Tibial nerve (tissue), 4 donors: Measurements from ENCODE around the gene LRRC73. TPM values are rescaled to one million over a fixed set of nuclear protein-coding genes. Genes with fewer than 3 reads are reported as not detected.
A peak's percentile ranks its signal among the peaks of the same experiment; 100 is the strongest.

Experiments used
- DNase-seq, 2 donors: peaks; one replicate each; pipeline ENCODE4 v3.0.0-alpha.2; 2019; ENCODE audit warnings: low spot score in 2 of 2
- H3K27ac ChIP-seq, 4 donors: fragments of 200-600 bp; sonication (generic) in 3 of 4; one replicate each; pipeline ENCODE4 v1.5.1; 2017 to 2019; ENCODE audit warnings: mild to moderate bottlenecking in 1 of 4
- H3K27me3 ChIP-seq, 2 donors: fragments of 200-600 bp; sonication (generic) in 1 of 2; one replicate each; pipeline versions ENCODE4 v1.5.1 to v1.6.0; 2017 to 2019
- H3K36me3 ChIP-seq, 3 donors: fragments of 200-600 bp; sonication (generic); one replicate each; pipeline ENCODE4 v1.5.1; 2018 to 2019
- H3K4me1 ChIP-seq, 4 donors: fragments of 200-600 bp; sonication (generic) in 3 of 4; one replicate each; pipeline ENCODE4 v1.5.1; 2017 to 2019
- H3K4me3 ChIP-seq, 4 donors: fragments of 200-600 bp; sonication (generic) in 3 of 4; one replicate each; pipeline ENCODE4 v1.5.1; 2017 to 2019; ENCODE audit warnings: mild to moderate bottlenecking in 1 of 4, moderate library complexity in 1 of 4
- H3K9me3 ChIP-seq, 4 donors: fragments of 200-600 bp; sonication (generic) in 3 of 4; one replicate each; pipeline ENCODE4 v1.5.1; 2017 to 2019
- CTCF ChIP-seq, 5 experiments: fragments of 200-600 bp in 3 of 5; fragments of 450-650 bp in 2 of 5; sonication (generic) in 3 of 5; IDR thresholded peaks; one replicate each; pipeline ENCODE4 v1.5.1; 2016 to 2019; ENCODE audit warnings: antibody characterized with exemption in 5 of 5, mild to moderate bottlenecking in 3 of 5, moderate library complexity in 2 of 5
- EP300 ChIP-seq, 2 donors: sonication (generic); formaldehyde crosslinking; IDR thresholded peaks; one replicate each; pipeline ENCODE4 v1.6.1; 2017; ENCODE audit warnings: antibody characterized with exemption in 2 of 2, mild to moderate bottlenecking in 1 of 2
- POLR2A ChIP-seq, 2 donors: fragments of 450-650 bp; IDR thresholded peaks; one replicate each; pipeline ENCODE4 v1.6.1; 2017; ENCODE audit warnings: antibody characterized with exemption in 2 of 2, mild to moderate bottlenecking in 2 of 2, moderate library complexity in 2 of 2
- WGBS, 2 donors: methylation state at CpG; one replicate each; pipeline ENCODE4 v1.1.5; 2018; 5-methylcytosine and 5-hydroxymethylcytosine counted together
- total RNA-seq, 4 donors: library from RNA; depleted of rRNA; stranded (reverse); fragments of >200 nt; gene quantifications; one replicate each; pipeline ENCODE4 v1.1.0, GENCODE V29; 2016

The LRRC73 gene
- total RNA-seq, 4 donors from 2014 or later = 0.59 to 2.4 (median 1.3) TPM

- Histone ChIP-seq H3K4me1 (peaks cover 0 to 40% (median 13%) of the 10 kb centered on the region in 4 donors), H3K27me3 (no peaks in the 10 kb centered on the region), H3K36me3 (peaks cover 0 to 8% (median 0%) of the 10 kb centered on the region in 3 donors), H3K9me3 (no peaks in the 10 kb centered on the region), H3K4me3 (peak overlapping the region; percentile 62 to 75 (median 68)), H3K27ac (peak overlapping the region; percentile 71 to 89 (median 88))
- TF ChIP-seq POLR2A (IDR thresholded peaks at IDR 0.05) (no peak), EP300 (IDR thresholded peaks at IDR 0.05) (no peak), CTCF (IDR thresholded peaks at IDR 0.05) (no peak)
- WGBS, 2 donors = 16 to 26% methylated on average over 3 of the region's 3 CpGs
- no peak for DNase-seq
Observed at GRCh38 chr6:43478008-43478372, 32.2 kb downstream of the LRRC73 start.

- peaks cover 0 to 2% (median 0%) of the 10 kb centered on the region in 3 donors for H3K36me3 ChIP-seq
- H3K4me3 ChIP-seq = peak within 1 kb of the TSS; percentile 62 to 75 (median 68)
- no peaks in the 10 kb centered on the region for H3K27me3 ChIP-seq
- 1 to 2% methylated on average over 34 of the region's 34 CpGs for WGBS, 2 donors
- TF ChIP-seq POLR2A (IDR thresholded peaks at IDR 0.05) (peak; percentile 20 to 73), EP300 (IDR thresholded peaks at IDR 0.05) (peak; percentile 31 to 93), CTCF (IDR thresholded peaks at IDR 0.05) (no peak)
- H3K9me3 ChIP-seq = no peaks in the 10 kb centered on the region
- DNase-seq = peak; percentile 87 to 92
- peaks cover 0 to 39% (median 13%) of the 10 kb centered on the region in 4 donors for H3K4me1 ChIP-seq
- H3K27ac ChIP-seq = peak within 1 kb of the TSS; percentile 71 to 89 (median 88)
Observed at GRCh38 chr6:43477235-43478007, 32.7 kb downstream of the LRRC73 start, which contains the start of gene TJAP1. Gene TJAP1 (plus strand): TSS chr6:43477570. CDS start chr6:43499002, 21,432 bp downstream.

GRCh38 chr6:43476746-43477145 lies 33.4 kb downstream of the LRRC73 start:
- 29 to 41% methylated on average over 2 of the region's 2 CpGs for WGBS, 2 donors
- H3K4me1 ChIP-seq = peaks cover 0 to 34% (median 13%) of the 10 kb centered on the region in 4 donors
- DNase-seq = no peak
- H3K27me3 ChIP-seq = no peaks in the 10 kb centered on the region
- TF ChIP-seq CTCF (IDR thresholded peaks at IDR 0.05) (no peak), POLR2A (IDR thresholded peaks at IDR 0.05) (no peak), EP300 (IDR thresholded peaks at IDR 0.05) (no peak)
- peak overlapping the region; percentile 71 to 89 (median 88) for H3K27ac ChIP-seq
- H3K36me3 ChIP-seq = no peaks in the 10 kb centered on the region
- H3K4me3 ChIP-seq = peak overlapping the region; percentile 62 to 75 (median 68)
- no peaks in the 10 kb centered on the region for H3K9me3 ChIP-seq

- TF ChIP-seq CTCF (IDR thresholded peaks at IDR 0.05) (no peak), EP300 (IDR thresholded peaks at IDR 0.05) (no peak), POLR2A (IDR thresholded peaks at IDR 0.05) (no peak)
- Histone ChIP-seq H3K9me3 (no peaks in the 10 kb centered on the region), H3K27me3 (no peaks in the 10 kb centered on the region), H3K36me3 (no peaks in the 10 kb centered on the region), H3K4me3 (no peak overlapping the region), H3K4me1 (peaks cover 0 to 30% (median 13%) of the 10 kb centered on the region in 4 donors), H3K27ac (no peak overlapping the region)
- WGBS, 2 donors = 67 to 76% methylated on average over 6 of the region's 6 CpGs
- no peak for DNase-seq
Observed at GRCh38 chr6:43475516-43475915, 34.6 kb downstream of the LRRC73 start.

- Histone ChIP-seq H3K9me3 (no peaks in the 10 kb centered on the region), H3K4me1 (peaks cover 0 to 5% (median 2%) of the 10 kb centered on the region in 4 donors), H3K27me3 (peaks cover 0 to 1% of the 10 kb centered on the region in 2 donors), H3K36me3 (no peaks in the 10 kb centered on the region), H3K4me3 (no peak overlapping the region), H3K27ac (no peak overlapping the region)
- TF ChIP-seq CTCF (IDR thresholded peaks at IDR 0.05) = no peak
- no peak for TF ChIP-seq EP300 (IDR thresholded peaks at IDR 0.05)
- TF ChIP-seq POLR2A (IDR thresholded peaks at IDR 0.05) = no peak
- no peak for DNase-seq
- WGBS, 2 donors = 97% methylated on average over 4 of the region's 4 CpGs
Observed at GRCh38 chr6:43472515-43472914, 37.6 kb downstream of the LRRC73 start.
